Prostate gland (tissue), 2 donors: ENCODE results near the gene MRM2. TPM values are rescaled to one million over a fixed set of nuclear protein-coding genes. Genes with fewer than 3 reads are reported as not detected.

Experiments used
- DNase-seq: peaks from one replicate; pipeline ENCODE4 v3.0.0-alpha.2; 2019; ENCODE audit warnings: low spot score
- H3K27ac ChIP-seq, 2 donors: fragments of 200-600 bp; sonication (generic); 2 replicates each; pipeline ENCODE4 v1.5.1; 2017 to 2019
- H3K27me3 ChIP-seq: fragments of 200-600 bp; sonication (generic); replicated peaks from 2 replicates; pipeline ENCODE4 v1.5.1; 2019; ENCODE audit not compliant: insufficient read depth
- H3K36me3 ChIP-seq, 2 donors: fragments of 200-600 bp; sonication (generic); 1 replicate in 1 of 2; 2 replicates in 1 of 2; pipeline versions ENCODE4 v1.5.1 to v1.8.1; 2017 to 2019
- H3K4me1 ChIP-seq: fragments of 200-600 bp; sonication (generic); replicated peaks from 2 replicates; pipeline ENCODE4 v1.5.1; 2019
- H3K4me3 ChIP-seq, 2 donors: fragments of 200-600 bp; sonication (generic); 2 replicates each; pipeline ENCODE4 v1.5.1; 2017 to 2019
- H3K9me3 ChIP-seq: fragments of 200-600 bp; sonication (generic); 2 replicates; pipeline ENCODE4 v1.5.1; 2017
- CTCF ChIP-seq, 4 experiments: fragments of 200-600 bp in 2 of 4; fragments of 450-650 bp in 2 of 4; sonication (generic) in 2 of 4; IDR thresholded peaks; 1 replicate in 3 of 4; 2 replicates in 1 of 4; pipeline ENCODE4 v1.5.1; 2016 to 2019; ENCODE audit warnings: antibody characterized with exemption in 4 of 4, mild to moderate bottlenecking in 2 of 4, moderate library complexity in 2 of 4
- POLR2A ChIP-seq: fragments of 450-650 bp; IDR thresholded peaks from one replicate; pipeline ENCODE4 v1.6.1; 2016; ENCODE audit warnings: antibody characterized with exemption, mild to moderate bottlenecking
- POLR2AphosphoS5 ChIP-seq: sonication (generic); formaldehyde crosslinking; IDR thresholded peaks from one replicate; pipeline ENCODE4 v1.6.1; 2017; ENCODE audit warnings: antibody characterized with exemption
- WGBS: methylation state at CpG from one replicate; pipeline ENCODE4 v1.1.5; 2018; 5-methylcytosine and 5-hydroxymethylcytosine counted together
- intact Hi-C: fragments of 100-400 bp; cut with DNase I; formaldehyde crosslinking; loops from one replicate; pipeline ENCODE4 v1.14.2; 2022
- total RNA-seq, 2 donors: library from RNA; depleted of rRNA; stranded (reverse); fragments of >200 nt; gene quantifications; one replicate each; pipeline ENCODE4 v1.1.0, GENCODE V29; 2016

The MRM2 gene
- total RNA-seq, 2 donors from 2014 or later = 21.8 to 23.0 TPM

GRCh38 chr7:2215851-2216250, 26.2 kb downstream of the MRM2 start:
- no peaks in the 10 kb centered on the region for H3K27me3 ChIP-seq
- DNase-seq = no peak
- no peak overlapping the region for H3K4me3 ChIP-seq
- no peaks in the 10 kb centered on the region for H3K4me1 ChIP-seq
- WGBS = 95% methylated on average over 17 of the region's 17 CpGs
- H3K36me3 ChIP-seq = peaks cover 0 to 20% of the 10 kb centered on the region in 2 donors
- TF ChIP-seq POLR2A = no peak
- TF ChIP-seq CTCF (IDR thresholded peaks at IDR 0.05) = no peak
- no peak for TF ChIP-seq POLR2AphosphoS5
- intact Hi-C loops = no loop called here
- no peak overlapping the region for H3K27ac ChIP-seq
- no peaks in the 10 kb centered on the region for H3K9me3 ChIP-seq

GRCh38 chr7:2214636-2215035, 27.4 kb downstream of the MRM2 start:
- H3K36me3 ChIP-seq = peaks cover 0 to 20% of the 10 kb centered on the region in 2 donors
- no peak for DNase-seq
- H3K27me3 ChIP-seq = no peaks in the 10 kb centered on the region
- TF ChIP-seq POLR2AphosphoS5 (no peak), CTCF (IDR thresholded peaks at IDR 0.05) (no peak), POLR2A (no peak)
- WGBS = 98% methylated on average over 9 of the region's 9 CpGs
- H3K4me1 ChIP-seq = no peaks in the 10 kb centered on the region
- no peaks in the 10 kb centered on the region for H3K9me3 ChIP-seq
- no peak overlapping the region for H3K4me3 ChIP-seq
- intact Hi-C loops = loop anchor here (5.0 kb wide), 1 partner anchor 552 kb away; no protein-coding TSS in a partner anchor
- no peak overlapping the region for H3K27ac ChIP-seq

- Histone ChIP-seq H3K9me3 (no peaks in the 10 kb centered on the region), H3K36me3 (peaks cover 0 to 20% of the 10 kb centered on the region in 2 donors), H3K27ac (no peak overlapping the region), H3K4me1 (no peaks in the 10 kb centered on the region), H3K27me3 (no peaks in the 10 kb centered on the region), H3K4me3 (no peak overlapping the region)
- 92% methylated on average over 15 of the region's 15 CpGs for WGBS
- TF ChIP-seq POLR2A (no peak), POLR2AphosphoS5 (no peak), CTCF (IDR thresholded peaks at IDR 0.05) (no peak)
- intact Hi-C loops = loop anchor here (5.0 kb wide), 1 partner anchor 551 kb away; no protein-coding TSS in a partner anchor
- no peak for DNase-seq
These were observed 28.3 kb downstream of the MRM2 start for GRCh38 chr7:2213551-2214215.

- DNase-seq = no peak
- Histone ChIP-seq H3K4me3 (no peak overlapping the region), H3K27ac (no peak overlapping the region), H3K27me3 (no peaks in the 10 kb centered on the region), H3K9me3 (no peaks in the 10 kb centered on the region), H3K4me1 (no peaks in the 10 kb centered on the region), H3K36me3 (peaks cover 0 to 20% of the 10 kb centered on the region in 2 donors)
- TF ChIP-seq POLR2AphosphoS5 (no peak), POLR2A (no peak), CTCF (IDR thresholded peaks at IDR 0.05) (no peak)
- 95% methylated on average over 10 of the region's 10 CpGs for WGBS
- intact Hi-C loops = loop anchor here (5.0 kb wide), 1 partner anchor 551 kb away; no protein-coding TSS in a partner anchor
These were observed 29.1 kb downstream of the MRM2 start for GRCh38 chr7:2212906-2213305.

- intact Hi-C loops = loop anchor here (5.0 kb wide), 1 partner anchor 550 kb away; no protein-coding TSS in a partner anchor
- DNase-seq = no peak
- no peaks in the 10 kb centered on the region for H3K4me1 ChIP-seq
- no peaks in the 10 kb centered on the region for H3K27me3 ChIP-seq
- H3K9me3 ChIP-seq = no peaks in the 10 kb centered on the region
- H3K27ac ChIP-seq = no peak overlapping the region
- TF ChIP-seq CTCF (IDR thresholded peaks at IDR 0.05) (no peak), POLR2A (no peak), POLR2AphosphoS5 (no peak)
- no peak overlapping the region for H3K4me3 ChIP-seq
- H3K36me3 ChIP-seq = peaks cover 0 to 12% of the 10 kb centered on the region in 2 donors
- WGBS = 95% methylated on average over 13 of the region's 13 CpGs
These were observed 30.1 kb downstream of the MRM2 start for GRCh38 chr7:2211926-2212325.
